MM.1S (cell line): ENCODE measurements around the gene SCARF2.

Experiments used
- EZH2 ChIP-seq: fragments of 300-600 bp; sonication (generic); optimal IDR thresholded peaks from 2 replicates; pipeline ENCODE3; 2017; ENCODE audit warnings: low read depth, mild to moderate bottlenecking, antibody characterized with exemption, low read length, mixed read lengths
- TF ChIP-seq, protein P1 (sequence below): fragments of 300-600 bp; sonication (generic); IDR thresholded peaks from 2 replicates; pipeline ENCODE4 v1.5.1; 2016; ENCODE audit warnings: antibody characterized with exemption, low read length, mixed read lengths

DNA sequence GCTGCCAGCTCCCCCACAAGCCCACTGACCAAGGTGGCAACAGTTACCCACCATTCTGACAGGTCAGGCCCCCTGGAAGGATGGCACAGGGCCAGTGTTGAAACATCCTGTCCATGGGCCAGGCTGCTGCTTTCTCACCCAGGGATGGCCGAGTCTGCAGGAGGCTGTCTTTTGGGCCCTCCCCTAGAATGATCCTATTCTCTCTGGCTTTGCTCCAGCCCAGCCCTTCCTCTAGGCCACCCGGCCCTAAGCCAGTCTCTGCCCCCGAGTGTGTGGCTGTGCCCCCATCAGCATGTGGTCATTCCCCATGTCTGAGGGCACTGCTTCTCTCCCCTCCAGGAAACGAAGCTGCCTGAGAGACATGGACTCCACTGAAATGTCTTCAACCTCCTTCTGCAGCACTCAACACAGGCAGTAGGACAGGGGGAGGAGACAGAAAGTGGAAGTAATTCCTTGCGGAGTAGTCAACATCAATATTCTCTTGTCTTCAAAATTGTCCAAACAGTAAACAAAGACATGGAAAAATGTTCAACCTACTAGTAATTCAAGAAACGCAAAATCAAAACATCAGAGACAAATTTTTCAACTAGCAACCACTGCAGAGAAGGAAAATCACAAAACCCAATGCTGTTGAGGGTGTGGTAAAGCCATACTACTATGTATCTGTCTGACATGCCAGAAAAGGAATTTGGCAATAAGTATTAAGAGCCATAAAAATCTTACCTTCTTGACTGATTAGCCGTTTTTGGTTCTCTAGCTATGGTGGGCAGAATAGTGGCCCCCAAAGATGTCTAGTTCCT, 5.1 kb upstream of the SCARF2 start:
- TF ChIP-seq, protein P1, sequence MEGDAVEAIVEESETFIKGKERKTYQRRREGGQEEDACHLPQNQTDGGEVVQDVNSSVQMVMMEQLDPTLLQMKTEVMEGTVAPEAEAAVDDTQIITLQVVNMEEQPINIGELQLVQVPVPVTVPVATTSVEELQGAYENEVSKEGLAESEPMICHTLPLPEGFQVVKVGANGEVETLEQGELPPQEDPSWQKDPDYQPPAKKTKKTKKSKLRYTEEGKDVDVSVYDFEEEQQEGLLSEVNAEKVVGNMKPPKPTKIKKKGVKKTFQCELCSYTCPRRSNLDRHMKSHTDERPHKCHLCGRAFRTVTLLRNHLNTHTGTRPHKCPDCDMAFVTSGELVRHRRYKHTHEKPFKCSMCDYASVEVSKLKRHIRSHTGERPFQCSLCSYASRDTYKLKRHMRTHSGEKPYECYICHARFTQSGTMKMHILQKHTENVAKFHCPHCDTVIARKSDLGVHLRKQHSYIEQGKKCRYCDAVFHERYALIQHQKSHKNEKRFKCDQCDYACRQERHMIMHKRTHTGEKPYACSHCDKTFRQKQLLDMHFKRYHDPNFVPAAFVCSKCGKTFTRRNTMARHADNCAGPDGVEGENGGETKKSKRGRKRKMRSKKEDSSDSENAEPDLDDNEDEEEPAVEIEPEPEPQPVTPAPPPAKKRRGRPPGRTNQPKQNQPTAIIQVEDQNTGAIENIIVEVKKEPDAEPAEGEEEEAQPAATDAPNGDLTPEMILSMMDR, result no peak
- no peak for TF ChIP-seq EZH2
